HepG2 (cell line): ENCODE results near the gene SRP14. TPM values are rescaled to one million over a fixed set of nuclear protein-coding genes. Genes with fewer than 3 reads are reported as not detected.

Source experiments
- ARNT2 ChIP-seq: sonication (generic); formaldehyde crosslinking; IDR thresholded peaks from 2 replicates; pipeline ENCODE4 v1.8.0; 2022; ENCODE audit warnings: mild to moderate bottlenecking, low read depth, missing genetic modification reagents, moderate library complexity
- CC2D1A ChIP-seq: sonication (generic); formaldehyde crosslinking; IDR thresholded peaks from 2 replicates; pipeline ENCODE4 v1.8.1; 2023; ENCODE audit warnings: mild to moderate bottlenecking, missing genetic modification reagents
- CHD2 ChIP-seq: IDR thresholded peaks from 2 replicates; pipeline ENCODE4 v1.6.1; 2011; ENCODE audit warnings: low read depth, low read length, improper control_type of control experiment
- DR1 ChIP-seq: sonication (generic); formaldehyde crosslinking; IDR thresholded peaks from 2 replicates; pipeline ENCODE4 v1.8.0; 2021; ENCODE audit warnings: mild to moderate bottlenecking, missing genetic modification reagents, inconsistent platforms
- EEA1 ChIP-seq: sonication (generic); formaldehyde crosslinking; IDR thresholded peaks from 2 replicates; pipeline ENCODE4 v1.5.1; 2020; ENCODE audit warnings: mild to moderate bottlenecking, missing genetic modification reagents, borderline replicate concordance
- FOXA1 ChIP-seq, 2 experiments: fragments of 450-650 bp in 1 of 2; sonication (generic) in 1 of 2; formaldehyde crosslinking in 1 of 2; IDR thresholded peaks; 2 replicates each; pipeline versions ENCODE4 v1.4.0 to v1.6.1; 2016 to 2020; ENCODE audit warnings: missing genetic modification reagents in 1 of 2
- NKX3-1 ChIP-seq: sonication (generic); formaldehyde crosslinking; IDR thresholded peaks from 2 replicates; pipeline ENCODE4 v1.5.0; 2020; ENCODE audit warnings: missing genetic modification reagents
- PAWR ChIP-seq: sonication (generic); formaldehyde crosslinking; IDR thresholded peaks from 2 replicates; pipeline ENCODE4 v1.4.0; 2020; ENCODE audit warnings: missing genetic modification reagents, mild to moderate bottlenecking, borderline replicate concordance
- RXRB ChIP-seq: IDR thresholded peaks from 2 replicates; pipeline ENCODE4 v1.6.1; 2016; ENCODE audit warnings: borderline replicate concordance, missing genetic modification reagents, missing compliant biosample characterization
- SCMH1 ChIP-seq: sonication (generic); formaldehyde crosslinking; IDR thresholded peaks from 2 replicates; pipeline ENCODE4 v1.9.0; 2021; ENCODE audit warnings: missing genetic modification reagents, mild to moderate bottlenecking, borderline replicate concordance
- ZKSCAN8 ChIP-seq: IDR thresholded peaks from 2 replicates; pipeline ENCODE4 v1.6.1; 2016; ENCODE audit warnings: borderline replicate concordance, missing genetic modification reagents, missing compliant biosample characterization
- ZMYM2 ChIP-seq: sonication (generic); formaldehyde crosslinking; IDR thresholded peaks from 2 replicates; pipeline ENCODE4 v1.8.0; 2022; ENCODE audit warnings: mild to moderate bottlenecking, missing genetic modification reagents
- ZNF234 ChIP-seq: sonication (generic); formaldehyde crosslinking; conservative IDR thresholded peaks from 2 replicates; pipeline ENCODE4 v1.5.1; 2020; ENCODE audit warnings: mild to moderate bottlenecking, missing genetic modification reagents
- ZNF274 ChIP-seq: sonication (generic); formaldehyde crosslinking; IDR thresholded peaks from 2 replicates; pipeline ENCODE4 v1.5.1; 2020; ENCODE audit warnings: mild to moderate bottlenecking, missing genetic modification reagents
- ZNF367 ChIP-seq: sonication (generic); formaldehyde crosslinking; IDR thresholded peaks from 2 replicates; pipeline ENCODE4 v1.4.0; 2020; ENCODE audit warnings: missing genetic modification reagents, borderline replicate concordance
- ZNF549 ChIP-seq: sonication (generic); formaldehyde crosslinking; IDR thresholded peaks from 2 replicates; pipeline ENCODE4 v1.5.0; 2020; ENCODE audit warnings: missing genetic modification reagents
- ZNF556 ChIP-seq: sonication (generic); formaldehyde crosslinking; IDR thresholded peaks from 2 replicates; pipeline ENCODE4 v1.4.0; 2020; ENCODE audit warnings: mild to moderate bottlenecking, missing genetic modification reagents, borderline replicate concordance
- ZNF605 ChIP-seq: sonication (generic); formaldehyde crosslinking; IDR thresholded peaks from 2 replicates; pipeline ENCODE4 v1.8.0; 2022; ENCODE audit warnings: mild to moderate bottlenecking, missing genetic modification reagents
- ZNF614 ChIP-seq: IDR thresholded peaks from 2 replicates; pipeline ENCODE4 v1.6.1; 2018; ENCODE audit warnings: missing biosample characterization, missing genetic modification reagents, inconsistent platforms, borderline replicate concordance
- ZNF883 ChIP-seq: sonication (generic); formaldehyde crosslinking; IDR thresholded peaks from 2 replicates; pipeline ENCODE4 v1.5.1; 2020; ENCODE audit warnings: mild to moderate bottlenecking, missing genetic modification reagents; ENCODE audit errors: not compliant biosample characterization
- polyA plus RNA-seq, 8 experiments: library from polyadenylated mRNA; depleted of rRNA in 3 of 8; stranded (reverse) in 7 of 8; unstranded in 1 of 8; fragments of >200 nt; fragmentation: Illumina TruSeq in 4 of 8; extraction: Trizol in 4 of 8; gene quantifications; 2 replicates each; pipeline versions ENCODE4 v1.2.1 to v1.2.3, GENCODE V29; 2011 to 2016; ENCODE audit warnings: low read depth in 4 of 8, missing spikeins in 1 of 8, mixed read lengths in 1 of 8; ENCODE audit not compliant: insufficient read depth in 1 of 8
- total RNA-seq, 5 experiments: library from RNA; depleted of rRNA; stranded (reverse); fragments of >200 nt; fragmentation: Illumina TruSeq; extraction: Trizol; gene quantifications; 2 replicates each; pipeline ENCODE4 v1.2.3, GENCODE V29; 2016; ENCODE audit warnings: low read depth in 1 of 5
- TF ChIP-seq, protein P1 (sequence below): sonication (generic); formaldehyde crosslinking; IDR thresholded peaks from 2 replicates; pipeline ENCODE4 v1.5.1; 2020; ENCODE audit warnings: mild to moderate bottlenecking, missing genetic modification reagents, moderate library complexity
- TF ChIP-seq, protein P2 (sequence below): sonication (generic); formaldehyde crosslinking; IDR thresholded peaks from 2 replicates; pipeline ENCODE4 v1.4.0; 2020; ENCODE audit warnings: mild to moderate bottlenecking, missing genetic modification reagents
- TF ChIP-seq, protein P3 (sequence below): sonication (generic); formaldehyde crosslinking; IDR thresholded peaks from 2 replicates; pipeline ENCODE4 v1.5.0; 2020; ENCODE audit warnings: mild to moderate bottlenecking, missing genetic modification reagents, moderate library complexity

The SRP14 gene
- total and polyA plus RNA-seq, 2 of the 13 experiments (the other 11 are each of a cell fraction or from before 2014, with no cell fraction given), result 208 to 356 TPM

DNA sequence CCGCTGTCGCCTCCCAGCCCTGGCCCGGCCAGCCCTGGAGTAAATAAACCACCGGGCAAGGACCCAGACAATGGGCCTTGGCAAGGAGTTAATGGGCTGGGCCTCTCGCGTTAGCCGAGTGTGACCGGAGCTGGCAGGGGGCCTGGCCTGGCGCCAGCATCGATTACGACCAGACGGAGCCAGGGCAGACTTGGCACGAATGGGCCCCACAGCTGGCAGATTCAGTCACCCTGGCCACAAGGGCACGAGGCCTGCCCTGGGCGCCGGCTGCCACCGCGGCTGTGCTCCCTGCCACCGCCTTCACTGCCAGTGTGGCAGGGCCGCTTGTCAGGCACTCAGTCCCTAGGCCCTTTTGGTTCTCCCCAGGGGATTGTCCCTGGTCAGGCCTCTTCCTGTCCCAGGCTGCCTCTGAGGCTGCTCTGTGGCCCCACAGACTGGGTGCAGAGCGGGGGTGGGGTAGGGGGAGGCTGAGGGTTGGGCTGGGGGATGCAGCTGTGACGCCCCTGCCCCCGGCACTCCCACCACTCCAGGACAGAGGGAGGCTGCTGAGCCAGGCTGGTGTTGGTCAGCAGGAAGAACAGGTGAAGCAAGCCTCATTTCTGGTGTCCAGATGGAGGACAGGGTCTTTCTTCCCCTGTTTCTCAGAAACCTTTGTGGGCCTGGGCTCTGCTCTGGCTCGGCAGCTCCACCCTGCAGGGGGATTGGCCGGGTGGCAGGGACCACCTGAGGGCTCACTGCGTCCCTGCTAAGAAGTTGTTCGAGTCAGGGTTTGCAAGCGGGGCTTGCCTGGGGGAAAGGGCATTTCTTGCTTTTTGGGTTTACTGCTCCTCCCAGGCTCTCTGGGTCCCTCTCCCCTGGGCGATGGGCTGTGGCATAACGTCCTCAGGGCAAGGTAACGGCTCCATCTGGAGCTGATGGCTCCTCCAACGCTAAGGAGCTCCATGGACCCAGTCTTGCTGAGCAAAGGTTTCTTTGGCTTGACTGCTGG, 30.5 kb upstream of the SRP14 start (continued):
- peak; percentile 58; the same call in 1 of the 2 replicates for TF ChIP-seq ZNF274
- no peak for TF ChIP-seq ZNF605 (CRISPR knock-in tag)
- TF ChIP-seq SCMH1 (CRISPR knock-in tag), result no peak
- TF ChIP-seq, protein P1, sequence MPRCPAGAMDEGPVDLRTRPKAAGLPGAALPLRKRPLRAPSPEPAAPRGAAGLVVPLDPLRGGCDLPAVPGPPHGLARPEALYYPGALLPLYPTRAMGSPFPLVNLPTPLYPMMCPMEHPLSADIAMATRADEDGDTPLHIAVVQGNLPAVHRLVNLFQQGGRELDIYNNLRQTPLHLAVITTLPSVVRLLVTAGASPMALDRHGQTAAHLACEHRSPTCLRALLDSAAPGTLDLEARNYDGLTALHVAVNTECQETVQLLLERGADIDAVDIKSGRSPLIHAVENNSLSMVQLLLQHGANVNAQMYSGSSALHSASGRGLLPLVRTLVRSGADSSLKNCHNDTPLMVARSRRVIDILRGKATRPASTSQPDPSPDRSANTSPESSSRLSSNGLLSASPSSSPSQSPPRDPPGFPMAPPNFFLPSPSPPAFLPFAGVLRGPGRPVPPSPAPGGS (CRISPR knock-in tag), result peak; percentile 64; the same call in 1 of the 2 replicates
- TF ChIP-seq ZNF234 (CRISPR knock-in tag), result no peak
- no peak for TF ChIP-seq PAWR (CRISPR knock-in tag)
- TF ChIP-seq, protein P2, sequence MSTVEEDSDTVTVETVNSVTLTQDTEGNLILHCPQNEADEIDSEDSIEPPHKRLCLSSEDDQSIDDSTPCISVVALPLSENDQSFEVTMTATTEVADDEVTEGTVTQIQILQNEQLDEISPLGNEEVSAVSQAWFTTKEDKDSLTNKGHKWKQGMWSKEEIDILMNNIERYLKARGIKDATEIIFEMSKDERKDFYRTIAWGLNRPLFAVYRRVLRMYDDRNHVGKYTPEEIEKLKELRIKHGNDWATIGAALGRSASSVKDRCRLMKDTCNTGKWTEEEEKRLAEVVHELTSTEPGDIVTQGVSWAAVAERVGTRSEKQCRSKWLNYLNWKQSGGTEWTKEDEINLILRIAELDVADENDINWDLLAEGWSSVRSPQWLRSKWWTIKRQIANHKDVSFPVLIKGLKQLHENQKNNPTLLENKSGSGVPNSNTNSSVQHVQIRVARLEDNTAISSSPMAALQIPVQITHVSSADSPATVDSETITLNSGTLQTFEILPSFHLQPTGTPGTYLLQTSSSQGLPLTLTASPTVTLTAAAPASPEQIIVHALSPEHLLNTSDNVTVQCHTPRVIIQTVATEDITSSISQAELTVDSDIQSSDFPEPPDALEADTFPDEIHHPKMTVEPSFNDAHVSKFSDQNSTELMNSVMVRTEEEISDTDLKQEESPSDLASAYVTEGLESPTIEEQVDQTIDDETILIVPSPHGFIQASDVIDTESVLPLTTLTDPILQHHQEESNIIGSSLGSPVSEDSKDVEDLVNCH (CRISPR knock-in tag), result no peak
- TF ChIP-seq ZMYM2, result no peak
- TF ChIP-seq DR1 (CRISPR knock-in tag), result no peak
- no peak for TF ChIP-seq NKX3-1 (CRISPR knock-in tag)
- 0 out of 2 replicates have a peak, but pooled peaks have one; percentile 37 for TF ChIP-seq EEA1
- TF ChIP-seq ARNT2, result no peak; the same call in 1 of the 2 replicates
- no peak; the same call in 1 of the 2 replicates for TF ChIP-seq ZNF614 (CRISPR knock-in tag)
- TF ChIP-seq, protein P3, sequence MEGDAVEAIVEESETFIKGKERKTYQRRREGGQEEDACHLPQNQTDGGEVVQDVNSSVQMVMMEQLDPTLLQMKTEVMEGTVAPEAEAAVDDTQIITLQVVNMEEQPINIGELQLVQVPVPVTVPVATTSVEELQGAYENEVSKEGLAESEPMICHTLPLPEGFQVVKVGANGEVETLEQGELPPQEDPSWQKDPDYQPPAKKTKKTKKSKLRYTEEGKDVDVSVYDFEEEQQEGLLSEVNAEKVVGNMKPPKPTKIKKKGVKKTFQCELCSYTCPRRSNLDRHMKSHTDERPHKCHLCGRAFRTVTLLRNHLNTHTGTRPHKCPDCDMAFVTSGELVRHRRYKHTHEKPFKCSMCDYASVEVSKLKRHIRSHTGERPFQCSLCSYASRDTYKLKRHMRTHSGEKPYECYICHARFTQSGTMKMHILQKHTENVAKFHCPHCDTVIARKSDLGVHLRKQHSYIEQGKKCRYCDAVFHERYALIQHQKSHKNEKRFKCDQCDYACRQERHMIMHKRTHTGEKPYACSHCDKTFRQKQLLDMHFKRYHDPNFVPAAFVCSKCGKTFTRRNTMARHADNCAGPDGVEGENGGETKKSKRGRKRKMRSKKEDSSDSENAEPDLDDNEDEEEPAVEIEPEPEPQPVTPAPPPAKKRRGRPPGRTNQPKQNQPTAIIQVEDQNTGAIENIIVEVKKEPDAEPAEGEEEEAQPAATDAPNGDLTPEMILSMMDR (CRISPR knock-in tag), result no peak; the same call in 1 of the 2 replicates
- TF ChIP-seq CHD2, result peak; percentile 92
- no peak for TF ChIP-seq ZNF367 (CRISPR knock-in tag)
- no peak for TF ChIP-seq ZNF549 (CRISPR knock-in tag)
- TF ChIP-seq ZNF883, result no peak
- no peak for TF ChIP-seq ZKSCAN8 (CRISPR knock-in tag)
- no peak for TF ChIP-seq FOXA1 (IDR thresholded peaks at IDR 0.05)
- peak; percentile 53 for TF ChIP-seq FOXA1 (CRISPR knock-in tag; IDR thresholded peaks at IDR 0.05)
- no peak for TF ChIP-seq CC2D1A (CRISPR knock-in tag)
- TF ChIP-seq RXRB (CRISPR knock-in tag), result peak; percentile 47; the same call in 1 of the 2 replicates
- TF ChIP-seq ZNF556 (CRISPR knock-in tag), result no peak; the same call in 1 of the 2 replicates
